Endothelial cell of umbilical vein (primary cell): ENCODE results near the gene OCIAD2.

ENCODE experiments used
- EZH2 ChIP-seq: IDR thresholded peaks from 2 replicates; pipeline ENCODE4 v1.6.1; 2012; ENCODE audit warnings: borderline replicate concordance, low read depth, mild to moderate bottlenecking, moderate library complexity, low read length, inconsistent platforms; ENCODE audit not compliant: severe bottlenecking
- GATA2 ChIP-seq: IDR thresholded peaks from 2 replicates; pipeline ENCODE4 v1.7.0; 2011; ENCODE audit warnings: low read depth, mild to moderate bottlenecking, moderate library complexity, mixed read lengths, low read length; ENCODE audit not compliant: insufficient read length, insufficient read depth
- POLR2A ChIP-seq: IDR thresholded peaks from 2 replicates; pipeline ENCODE4 v1.6.1; 2012; ENCODE audit warnings: low read depth, mild to moderate bottlenecking, control low read depth, low read length
- POLR2AphosphoS5 ChIP-seq: IDR thresholded peaks from 2 replicates; pipeline ENCODE4 v1.6.1; 2012; ENCODE audit warnings: low read depth, mild to moderate bottlenecking, control low read depth, low read length, moderate library complexity; ENCODE audit not compliant: insufficient read depth
- TF ChIP-seq, protein P1 (sequence below), 2 donors: IDR thresholded peaks; 1 replicate in 1 of 2; 2 replicates in 1 of 2; pipeline ENCODE4 v1.5.1; 2011; ENCODE audit warnings: low read length in 2 of 2, mild to moderate bottlenecking in 2 of 2, moderate library complexity in 2 of 2, control low read depth in 1 of 2, inconsistent platforms in 1 of 2, low read depth in 1 of 2; ENCODE audit not compliant: insufficient read depth in 1 of 2; ENCODE audit errors: extremely low read depth in 1 of 2
- TF ChIP-seq, protein P2 (sequence below): IDR thresholded peaks from 2 replicates; pipeline ENCODE4 v1.6.1; 2011; ENCODE audit not compliant: insufficient read depth, insufficient read length

DNA sequence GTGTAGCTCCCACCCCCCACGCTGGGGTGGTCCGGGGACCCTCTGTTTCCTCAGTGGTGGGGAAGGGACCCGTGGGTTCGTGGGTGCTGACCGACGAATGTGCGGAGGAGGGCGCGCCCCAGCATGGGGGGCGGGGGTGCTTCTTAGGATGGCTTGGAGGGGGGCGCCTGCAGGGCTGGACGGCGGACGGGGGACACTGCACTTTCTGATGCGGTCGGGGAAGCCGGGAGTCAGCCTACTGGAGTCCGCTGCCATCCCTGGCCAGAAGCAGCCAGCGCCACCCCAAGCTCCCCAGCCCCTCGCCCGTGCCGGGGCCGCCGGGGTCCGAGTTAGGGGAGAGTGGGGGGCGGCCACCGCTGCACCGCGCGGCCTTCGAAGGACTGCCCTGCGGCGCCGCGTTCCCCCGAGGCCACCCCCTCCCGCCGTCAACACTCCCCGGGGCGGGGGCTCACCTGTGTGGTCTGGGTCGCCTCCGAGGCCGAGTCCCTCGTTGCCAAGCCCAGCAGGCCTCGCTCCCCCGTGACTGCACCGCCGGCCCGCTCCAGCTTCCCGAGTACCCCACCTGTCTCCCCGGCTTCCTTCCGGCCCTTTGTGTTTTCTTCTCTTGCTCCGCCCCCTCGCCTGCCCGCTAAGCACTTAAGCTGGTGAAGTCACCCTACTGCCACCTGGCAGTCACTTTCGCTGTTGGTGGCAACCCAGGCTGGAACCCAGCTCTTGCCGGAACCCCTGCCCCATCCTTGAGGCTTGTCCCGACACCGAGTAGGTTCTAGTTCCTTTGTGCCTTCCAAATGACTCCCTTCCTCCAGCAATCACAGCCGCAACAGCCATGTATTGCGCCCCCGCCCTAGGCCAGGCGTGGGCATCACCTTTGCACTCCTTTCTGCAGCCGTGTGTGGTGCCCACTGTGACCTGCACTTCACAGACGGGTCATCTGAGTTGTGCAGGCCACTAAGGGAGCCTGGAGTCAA, at the start of gene OCIAD2:
- TF ChIP-seq, protein P1, sequence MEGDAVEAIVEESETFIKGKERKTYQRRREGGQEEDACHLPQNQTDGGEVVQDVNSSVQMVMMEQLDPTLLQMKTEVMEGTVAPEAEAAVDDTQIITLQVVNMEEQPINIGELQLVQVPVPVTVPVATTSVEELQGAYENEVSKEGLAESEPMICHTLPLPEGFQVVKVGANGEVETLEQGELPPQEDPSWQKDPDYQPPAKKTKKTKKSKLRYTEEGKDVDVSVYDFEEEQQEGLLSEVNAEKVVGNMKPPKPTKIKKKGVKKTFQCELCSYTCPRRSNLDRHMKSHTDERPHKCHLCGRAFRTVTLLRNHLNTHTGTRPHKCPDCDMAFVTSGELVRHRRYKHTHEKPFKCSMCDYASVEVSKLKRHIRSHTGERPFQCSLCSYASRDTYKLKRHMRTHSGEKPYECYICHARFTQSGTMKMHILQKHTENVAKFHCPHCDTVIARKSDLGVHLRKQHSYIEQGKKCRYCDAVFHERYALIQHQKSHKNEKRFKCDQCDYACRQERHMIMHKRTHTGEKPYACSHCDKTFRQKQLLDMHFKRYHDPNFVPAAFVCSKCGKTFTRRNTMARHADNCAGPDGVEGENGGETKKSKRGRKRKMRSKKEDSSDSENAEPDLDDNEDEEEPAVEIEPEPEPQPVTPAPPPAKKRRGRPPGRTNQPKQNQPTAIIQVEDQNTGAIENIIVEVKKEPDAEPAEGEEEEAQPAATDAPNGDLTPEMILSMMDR (IDR thresholded peaks at IDR 0.05; ENCODE audit: extremely low read depth in 1 of 2, insufficient read depth in 1 of 2, low read depth in 1 of 2, low read length in 2 of 2), result no peak
- peak; percentile 76 for TF ChIP-seq POLR2AphosphoS5
- TF ChIP-seq EZH2, result no peak
- TF ChIP-seq POLR2A, result peak; percentile 23
- TF ChIP-seq, protein P2, sequence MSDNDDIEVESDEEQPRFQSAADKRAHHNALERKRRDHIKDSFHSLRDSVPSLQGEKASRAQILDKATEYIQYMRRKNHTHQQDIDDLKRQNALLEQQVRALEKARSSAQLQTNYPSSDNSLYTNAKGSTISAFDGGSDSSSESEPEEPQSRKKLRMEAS, result no peak
- no peak for TF ChIP-seq GATA2
